PC-3 (cell line): ENCODE data around the gene MED12L. TPM values are rescaled to one million over a fixed set of nuclear protein-coding genes. Genes with fewer than 3 reads are reported as not detected.

ENCODE experiments used
- ATAC-seq: fragments of 200-7000 bp; cut with Tn5 transposase; 2 replicates; pipeline ENCODE4 v1.9.1; 2020; ENCODE audit warnings: mild to moderate bottlenecking, moderate library complexity
- BruUV-seq: library from RNA; stranded (reverse); fragments of 400-500 nt; replicated peaks from 2 replicates; lab custom pipeline; 2021; lab: Mats Ljungman, UMichigan
- CTCF ChIA-PET: fragments of 300-600 bp; sonication (Branson Sonifier 250); formaldehyde crosslinking; loops from one replicate; lab custom pipeline; 2022; ENCODE audit warnings: antibody characterized with exemption; lab: Charles Lee
- POLR2A ChIA-PET: fragments of 300-600 bp; sonication (Branson Sonifier 250); formaldehyde crosslinking; loops from one replicate; lab custom pipeline; 2022; ENCODE audit warnings: antibody characterized with exemption; ENCODE audit not compliant: unreplicated experiment; lab: Charles Lee
- DNase-seq: peaks from one replicate; pipeline ENCODE4 v3.0.0-alpha.2; 2015
- H2AFZ ChIP-seq: fragments of 300-600 bp; sonication (generic); 2 replicates; pipeline ENCODE4 v1.6.0; 2016; ENCODE audit warnings: antibody characterized with exemption, low read length
- H3F3A ChIP-seq: fragments of 300-600 bp; sonication (generic); one replicate; pipeline ENCODE4 v1.6.0; 2017; ENCODE audit warnings: antibody characterized with exemption, low read length, control low read depth, mild to moderate bottlenecking; ENCODE audit not compliant: unreplicated experiment
- H3K27ac ChIP-seq: fragments of 300-600 bp; sonication (generic); 2 replicates; pipeline ENCODE4 v1.5.1; 2016; ENCODE audit warnings: mild to moderate bottlenecking, low read length
- H3K27me3 ChIP-seq: fragments of 300-600 bp; sonication (generic); 2 replicates; pipeline ENCODE4 v1.6.1; 2016; ENCODE audit warnings: low read length, mixed read lengths
- H3K36me3 ChIP-seq: fragments of 300-600 bp; sonication (generic); 2 replicates; pipeline ENCODE4 v1.6.1; 2016; ENCODE audit warnings: low read depth, mixed run types, low read length, mixed read lengths
- H3K4me1 ChIP-seq: fragments of 300-600 bp; sonication (generic); 2 replicates; pipeline ENCODE4 v1.5.1; 2016; ENCODE audit warnings: low read length; ENCODE audit not compliant: insufficient read depth
- H3K4me2 ChIP-seq: fragments of 300-600 bp; sonication (generic); 2 replicates; pipeline ENCODE4 v1.6.0; 2016; ENCODE audit warnings: low read length
- H3K4me3 ChIP-seq: fragments of 300-600 bp; sonication (generic); 2 replicates; pipeline ENCODE4 v1.5.1; 2016; ENCODE audit warnings: mild to moderate bottlenecking, low read length, mixed read lengths
- H3K79me2 ChIP-seq: fragments of 300-600 bp; sonication (generic); 2 replicates; pipeline ENCODE4 v1.6.1; 2017; ENCODE audit warnings: low read length, mixed read lengths
- H3K9ac ChIP-seq: fragments of 300-600 bp; sonication (generic); 2 replicates; pipeline ENCODE4 v1.6.0; 2016; ENCODE audit warnings: mild to moderate bottlenecking, low read length
- H3K9me2 ChIP-seq: fragments of 300-600 bp; sonication (generic); replicated peaks from 2 replicates; pipeline ENCODE4 v1.6.1; 2016; ENCODE audit warnings: mixed run types, low read length, mixed read lengths
- H3K9me3 ChIP-seq: fragments of 300-600 bp; sonication (generic); 2 replicates; pipeline ENCODE4 v1.6.1; 2016; ENCODE audit warnings: low read length, mixed read lengths
- H4K20me1 ChIP-seq: fragments of 300-600 bp; sonication (generic); 2 replicates; pipeline ENCODE4 v1.6.1; 2016; ENCODE audit warnings: low read length, mixed read lengths
- CTCF ChIP-seq: fragments of 300-600 bp; sonication (generic); conservative IDR thresholded peaks from 2 replicates; pipeline ENCODE4 v1.5.1; 2017; ENCODE audit warnings: antibody characterized with exemption, low read depth, mild to moderate bottlenecking, low read length
- EZH2 ChIP-seq: fragments of 300-600 bp; sonication (generic); IDR thresholded peaks from one replicate; pipeline ENCODE4 v1.6.1; 2017; ENCODE audit warnings: antibody characterized with exemption, mild to moderate bottlenecking, low read length; ENCODE audit not compliant: unreplicated experiment
- EZH2phosphoT487 ChIP-seq: fragments of 300-600 bp; sonication (generic); IDR thresholded peaks from 2 replicates; pipeline ENCODE4 v1.6.1; 2018; ENCODE audit warnings: mild to moderate bottlenecking, antibody characterized with exemption, low read length, borderline replicate concordance
- intact Hi-C: fragments of 100-400 bp; cut with micrococcal nuclease; formaldehyde crosslinking; loops from 2 replicates; pipeline ENCODE4 v1.9.0; 2023
- total RNA-seq: library from RNA; depleted of rRNA; stranded (reverse); fragments of >200 nt; gene quantifications from 2 replicates; pipeline ENCODE4 v1.2.3, GENCODE V29; 2014

The MED12L gene
- total RNA-seq, 1 experiment from 2014 or later = 0.55 TPM

GRCh38 chr3:151446002-151446340, 360.5 kb downstream of the MED12L start:
- Histone ChIP-seq H3K4me2 (no peak overlapping the region), H2AFZ (no peak overlapping the region), H3K4me3 (no peak overlapping the region), H3K9me3 (no peaks in the 10 kb centered on the region), H3K9ac (no peak overlapping the region), H4K20me1 (no peaks in the 10 kb centered on the region), H3K27me3 (no peaks in the 10 kb centered on the region), H3K9me2 (no peaks in the 10 kb centered on the region), H3K79me2 (no peaks in the 10 kb centered on the region), H3K4me1 (peaks cover 14% of the 10 kb centered on the region), H3F3A (no peaks in the 10 kb centered on the region), H3K36me3 (no peaks in the 10 kb centered on the region), H3K27ac (no peak overlapping the region)
- ATAC-seq (no peak), DNase-seq (no peak)
- POLR2A ChIA-PET = no interaction called here
- BruUV-seq = no TSS peak
- TF ChIP-seq CTCF = no peak
- no peak for TF ChIP-seq EZH2phosphoT487
- no peak for TF ChIP-seq EZH2
- CTCF ChIA-PET = no interaction called here
- intact Hi-C loops = no loop called here

- Histone ChIP-seq H3K4me2 (no peak overlapping the region), H3K9ac (no peak overlapping the region), H4K20me1 (no peaks in the 10 kb centered on the region), H2AFZ (no peak overlapping the region), H3K9me2 (no peaks in the 10 kb centered on the region), H3K4me1 (no peaks in the 10 kb centered on the region), H3K9me3 (no peaks in the 10 kb centered on the region), H3K79me2 (no peaks in the 10 kb centered on the region), H3F3A (no peaks in the 10 kb centered on the region), H3K36me3 (no peaks in the 10 kb centered on the region), H3K27me3 (no peaks in the 10 kb centered on the region), H3K27ac (no peak overlapping the region), H3K4me3 (no peak overlapping the region)
- DNase-seq (no peak), ATAC-seq (no peak)
- ChIA-PET CTCF (no interaction called here), POLR2A (no interaction called here)
- intact Hi-C loops = no loop called here
- TF ChIP-seq EZH2 = no peak
- TF ChIP-seq EZH2phosphoT487 = no peak
- no peak for TF ChIP-seq CTCF
- no TSS peak for BruUV-seq
Observed at GRCh38 chr3:151452368-151452767, 366.9 kb downstream of the MED12L start.

- Histone ChIP-seq H3K9me3 (no peaks in the 10 kb centered on the region), H3K4me2 (no peak overlapping the region), H3K4me1 (no peaks in the 10 kb centered on the region), H3K36me3 (no peaks in the 10 kb centered on the region), H2AFZ (no peak overlapping the region), H3K9ac (no peak overlapping the region), H3K79me2 (no peaks in the 10 kb centered on the region), H3K27me3 (no peaks in the 10 kb centered on the region), H3F3A (no peaks in the 10 kb centered on the region), H3K27ac (no peak overlapping the region), H4K20me1 (no peaks in the 10 kb centered on the region), H3K9me2 (no peaks in the 10 kb centered on the region), H3K4me3 (no peak overlapping the region)
- TF ChIP-seq EZH2phosphoT487 = no peak
- no peak for TF ChIP-seq EZH2
- no peak for TF ChIP-seq CTCF
- POLR2A ChIA-PET = no interaction called here
- no TSS peak for BruUV-seq
- intact Hi-C loops = no loop called here
- ATAC-seq = no peak
- DNase-seq = no peak
- CTCF ChIA-PET = interaction anchor here (1.1 kb wide), 1 partner anchor 164 kb away, joined by 4 read pairs; no protein-coding TSS in a partner anchor
Observed at GRCh38 chr3:151452841-151453240, 367.4 kb downstream of the MED12L start.
